GM23338 (cell line): ENCODE measurements around the gene ELL2. TPM values are rescaled to one million over a fixed set of nuclear protein-coding genes. Genes with fewer than 3 reads are reported as not detected.

Experiments used
- ATAC-seq: fragments of 200-7000 bp; cut with Tn5 transposase; 3 replicates; pipeline ENCODE4 v1.9.1; 2020
- DNase-seq: peaks from one replicate; pipeline ENCODE4 v3.0.0-alpha.2; 2015; ENCODE audit warnings: low spot score
- H2AFZ ChIP-seq: fragments of 200-600 bp; sonication (generic); 2 replicates; pipeline ENCODE4 v1.8.0; 2016; ENCODE audit warnings: antibody characterized with exemption, mild to moderate bottlenecking, moderate library complexity
- H3F3A ChIP-seq: fragments of 200-600 bp; sonication (generic); replicated peaks from 2 replicates; pipeline ENCODE4 v1.8.0; 2017; ENCODE audit warnings: antibody characterized with exemption, mixed run types, low read depth
- H3K27ac ChIP-seq: fragments of 200-600 bp; sonication (generic); 2 replicates; pipeline ENCODE4 v1.6.1; 2016; ENCODE audit warnings: low read depth
- H3K27me3 ChIP-seq: fragments of 200-600 bp; sonication (generic); 2 replicates; pipeline ENCODE4 v1.8.0; 2016; ENCODE audit warnings: mild to moderate bottlenecking, mixed run types, moderate library complexity; ENCODE audit not compliant: insufficient read depth
- H3K36me3 ChIP-seq: fragments of 200-600 bp; sonication (generic); 2 replicates; pipeline ENCODE4 v1.8.0; 2016; ENCODE audit warnings: mild to moderate bottlenecking; ENCODE audit not compliant: insufficient read depth
- H3K4me1 ChIP-seq: fragments of 200-600 bp; sonication (generic); 2 replicates; pipeline ENCODE4 v1.8.0; 2016; ENCODE audit warnings: mild to moderate bottlenecking, moderate library complexity; ENCODE audit not compliant: insufficient read depth
- H3K4me2 ChIP-seq: fragments of 200-600 bp; sonication (generic); 2 replicates; pipeline ENCODE4 v1.7.1; 2017; ENCODE audit warnings: mixed run types
- H3K4me3 ChIP-seq: fragments of 200-600 bp; sonication (generic); 2 replicates; pipeline ENCODE4 v1.6.1; 2016; ENCODE audit warnings: mixed run types
- H3K79me2 ChIP-seq: fragments of 200-600 bp; sonication (generic); replicated peaks from 2 replicates; pipeline ENCODE4 v1.8.0; 2017; ENCODE audit warnings: mild to moderate bottlenecking; ENCODE audit not compliant: insufficient read depth
- H3K9me2 ChIP-seq: fragments of 200-600 bp; sonication (generic); 2 replicates; pipeline ENCODE4 v1.8.0; 2017; ENCODE audit not compliant: insufficient read depth
- H4K20me1 ChIP-seq: fragments of 200-600 bp; sonication (generic); replicated peaks from 2 replicates; pipeline ENCODE4 v1.8.0; 2017; ENCODE audit warnings: mild to moderate bottlenecking; ENCODE audit not compliant: insufficient read depth
- H3K27ac Mint-ChIP-seq: 2 replicates; pipeline ENCODE4 v1.8.0; 2020; ENCODE audit warnings: inconsistent platforms, mild to moderate bottlenecking, moderate library complexity, mixed read lengths
- H3K27me3 Mint-ChIP-seq: 3 replicates; pipeline ENCODE4 v1.8.0; 2022; ENCODE audit warnings: low read depth, mild to moderate bottlenecking, moderate library complexity, mixed read lengths, inconsistent platforms; ENCODE audit not compliant: insufficient read depth, poor library complexity
- H3K36me3 Mint-ChIP-seq: 3 replicates; pipeline ENCODE4 v1.8.0; 2021; ENCODE audit warnings: low read depth, mild to moderate bottlenecking, inconsistent platforms, moderate library complexity, mixed read lengths
- H3K4me1 Mint-ChIP-seq: 3 replicates; pipeline ENCODE4 v1.8.0; 2020; ENCODE audit warnings: mild to moderate bottlenecking, inconsistent platforms, mixed read lengths
- H3K4me3 Mint-ChIP-seq: 3 replicates; pipeline ENCODE4 v1.8.0; 2021; ENCODE audit warnings: moderate library complexity, mild to moderate bottlenecking, inconsistent platforms, mixed read lengths
- H3K9me3 Mint-ChIP-seq: 3 replicates; pipeline ENCODE4 v1.8.0; 2020; ENCODE audit warnings: moderate library complexity, mild to moderate bottlenecking, inconsistent platforms, mixed read lengths
- CREB1 ChIP-seq: fragments of 250-450 bp; sonication (Bioruptor Pico); IDR thresholded peaks from 2 replicates; pipeline ENCODE4 v1.5.0; 2020; ENCODE audit warnings: low read depth, mild to moderate bottlenecking, moderate library complexity
- CTCF ChIP-seq, 2 experiments: fragments of 200-600 bp in 1 of 2; sonication (generic) in 1 of 2; conservative IDR thresholded peaks; 2 replicates each; pipeline versions ENCODE4 v1.5.1 to v1.6.1; 2016 to 2017; ENCODE audit warnings: antibody characterized with exemption in 2 of 2, low read depth in 2 of 2, mild to moderate bottlenecking in 2 of 2, moderate library complexity in 1 of 2
- ETS1 ChIP-seq: IDR thresholded peaks from 2 replicates; pipeline ENCODE4 v1.6.1; 2016; ENCODE audit warnings: antibody characterized with exemption
- EZH2 ChIP-seq: fragments of 200-600 bp; sonication (generic); IDR thresholded peaks from one replicate; pipeline ENCODE4 v1.8.0; 2017; ENCODE audit warnings: antibody characterized with exemption, mild to moderate bottlenecking, low read depth; ENCODE audit not compliant: unreplicated experiment
- EZH2phosphoT487 ChIP-seq: fragments of 200-600 bp; sonication (generic); IDR thresholded peaks from one replicate; pipeline ENCODE4 v1.8.1; 2018; ENCODE audit warnings: antibody characterized with exemption; ENCODE audit not compliant: unreplicated experiment
- JUNB ChIP-seq: IDR thresholded peaks from one replicate; pipeline ENCODE4 v1.6.1; 2016; ENCODE audit warnings: antibody characterized with exemption; ENCODE audit not compliant: unreplicated experiment
- NANOG ChIP-seq: IDR thresholded peaks from 2 replicates; pipeline ENCODE4 v1.6.1; 2016; ENCODE audit warnings: antibody characterized with exemption, borderline replicate concordance
- POLR2AphosphoS5 ChIP-seq: IDR thresholded peaks from 2 replicates; pipeline ENCODE4 v1.6.1; 2016; ENCODE audit warnings: antibody characterized with exemption, low read depth
- ZNF114 ChIP-seq: fragments of 250-450 bp; sonication (Bioruptor Pico); IDR thresholded peaks from 2 replicates; pipeline ENCODE4 v1.5.0; 2020; ENCODE audit warnings: mild to moderate bottlenecking, moderate library complexity
- ZNF331 ChIP-seq: fragments of 250-450 bp; sonication (Bioruptor Pico); IDR thresholded peaks from 2 replicates; pipeline ENCODE4 v1.5.0; 2020; ENCODE audit warnings: low read depth, mild to moderate bottlenecking, moderate library complexity
- polyA plus RNA-seq: library from polyadenylated mRNA; unstranded; fragments of >200 nt; fragmentation: Nextera tagmentation; extraction: Ambion mirVana; gene quantifications from 2 replicates; pipeline ENCODE4 v1.2.1, GENCODE V29; 2016
- total RNA-seq: library from RNA; depleted of rRNA; stranded (reverse); fragments of >200 nt; shearing (Covaris generic); gene quantifications from 2 replicates; pipeline ENCODE4 v1.2.3, GENCODE V29; 2014
- TF ChIP-seq, protein P1 (sequence below): IDR thresholded peaks from one replicate; pipeline ENCODE4 v1.6.1; 2018; ENCODE audit warnings: antibody characterized with exemption; ENCODE audit not compliant: unreplicated experiment
- TF ChIP-seq, protein P2 (sequence below): fragments of 250-450 bp; sonication (Bioruptor Pico); IDR thresholded peaks from 2 replicates; pipeline ENCODE4 v1.5.0; 2020; ENCODE audit warnings: mild to moderate bottlenecking, moderate library complexity

ELL2 gene
- total and polyA plus RNA-seq, 2 experiments from 2014 or later, result 7.4 to 32.6 TPM

GRCh38 chr5:95923918-95924544, 37.6 kb downstream of the ELL2 start (continued):
- TF ChIP-seq ETS1, result no peak
- TF ChIP-seq, protein P1, sequence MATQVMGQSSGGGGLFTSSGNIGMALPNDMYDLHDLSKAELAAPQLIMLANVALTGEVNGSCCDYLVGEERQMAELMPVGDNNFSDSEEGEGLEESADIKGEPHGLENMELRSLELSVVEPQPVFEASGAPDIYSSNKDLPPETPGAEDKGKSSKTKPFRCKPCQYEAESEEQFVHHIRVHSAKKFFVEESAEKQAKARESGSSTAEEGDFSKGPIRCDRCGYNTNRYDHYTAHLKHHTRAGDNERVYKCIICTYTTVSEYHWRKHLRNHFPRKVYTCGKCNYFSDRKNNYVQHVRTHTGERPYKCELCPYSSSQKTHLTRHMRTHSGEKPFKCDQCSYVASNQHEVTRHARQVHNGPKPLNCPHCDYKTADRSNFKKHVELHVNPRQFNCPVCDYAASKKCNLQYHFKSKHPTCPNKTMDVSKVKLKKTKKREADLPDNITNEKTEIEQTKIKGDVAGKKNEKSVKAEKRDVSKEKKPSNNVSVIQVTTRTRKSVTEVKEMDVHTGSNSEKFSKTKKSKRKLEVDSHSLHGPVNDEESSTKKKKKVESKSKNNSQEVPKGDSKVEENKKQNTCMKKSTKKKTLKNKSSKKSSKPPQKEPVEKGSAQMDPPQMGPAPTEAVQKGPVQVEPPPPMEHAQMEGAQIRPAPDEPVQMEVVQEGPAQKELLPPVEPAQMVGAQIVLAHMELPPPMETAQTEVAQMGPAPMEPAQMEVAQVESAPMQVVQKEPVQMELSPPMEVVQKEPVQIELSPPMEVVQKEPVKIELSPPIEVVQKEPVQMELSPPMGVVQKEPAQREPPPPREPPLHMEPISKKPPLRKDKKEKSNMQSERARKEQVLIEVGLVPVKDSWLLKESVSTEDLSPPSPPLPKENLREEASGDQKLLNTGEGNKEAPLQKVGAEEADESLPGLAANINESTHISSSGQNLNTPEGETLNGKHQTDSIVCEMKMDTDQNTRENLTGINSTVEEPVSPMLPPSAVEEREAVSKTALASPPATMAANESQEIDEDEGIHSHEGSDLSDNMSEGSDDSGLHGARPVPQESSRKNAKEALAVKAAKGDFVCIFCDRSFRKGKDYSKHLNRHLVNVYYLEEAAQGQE, result no peak
- no peak for TF ChIP-seq POLR2AphosphoS5

DNA sequence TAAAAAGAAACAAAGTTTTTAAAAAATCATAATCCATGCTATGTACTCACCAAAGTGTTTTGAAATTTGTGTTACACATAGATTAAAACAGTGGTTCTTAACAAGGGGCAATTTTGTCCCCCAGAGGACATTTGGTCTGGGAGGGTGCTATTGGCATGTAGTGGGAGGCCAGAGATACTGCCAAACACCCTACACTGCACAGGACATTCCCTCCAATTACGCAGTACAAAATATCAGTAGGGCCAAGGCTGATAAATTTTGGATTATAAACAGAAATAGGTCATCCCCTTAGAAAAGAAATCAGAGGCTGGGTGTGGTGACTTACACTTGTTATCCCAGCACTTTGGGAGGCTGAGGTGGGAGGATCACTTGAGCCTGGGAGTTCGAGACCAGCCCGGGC, 38.9 kb downstream of the ELL2 start:
- Histone ChIP-seq H3K4me1 (no peaks in the 10 kb centered on the region), H2AFZ (no peak overlapping the region), H3K9me2 (no peaks in the 10 kb centered on the region), H4K20me1 (no peaks in the 10 kb centered on the region), H3K27me3 (no peaks in the 10 kb centered on the region), H3K4me3 (no peak overlapping the region), H3K36me3 (no peaks in the 10 kb centered on the region), H3K27ac (no peak overlapping the region), H3F3A (no peaks in the 10 kb centered on the region; the same call in 1 of the 2 replicates), H3K79me2 (peaks cover 3% of the 10 kb centered on the region; the same call in 1 of the 2 replicates), H3K4me2 (no peak overlapping the region)
- no peak for ATAC-seq
- Mint-ChIP-seq H3K9me3 (peaks cover 2% of the 10 kb centered on the region; the same call in 2 of the 3 replicates), H3K4me1 (peaks cover under 1% of the 10 kb centered on the region; the same call in 2 of the 3 replicates), H3K27me3 (peaks cover 4% of the 10 kb centered on the region), H3K27ac (no peak overlapping the region), H3K4me3 (no peak overlapping the region), H3K36me3 (peaks cover 3% of the 10 kb centered on the region; the same call in 1 of the 3 replicates)
- no peak for DNase-seq
- TF ChIP-seq EZH2phosphoT487 (no peak), JUNB (no peak), POLR2AphosphoS5 (no peak), CREB1 (CRISPR knock-in tag) (no peak), CTCF (conservative IDR thresholded peaks at IDR 0.05; ENCODE audit: low read depth in 2 of 2) (no peak), NANOG (no peak), ZNF114 (CRISPR knock-in tag) (no peak), ZNF331 (CRISPR knock-in tag) (no peak), EZH2 (no peak)
- TF ChIP-seq, protein P2, sequence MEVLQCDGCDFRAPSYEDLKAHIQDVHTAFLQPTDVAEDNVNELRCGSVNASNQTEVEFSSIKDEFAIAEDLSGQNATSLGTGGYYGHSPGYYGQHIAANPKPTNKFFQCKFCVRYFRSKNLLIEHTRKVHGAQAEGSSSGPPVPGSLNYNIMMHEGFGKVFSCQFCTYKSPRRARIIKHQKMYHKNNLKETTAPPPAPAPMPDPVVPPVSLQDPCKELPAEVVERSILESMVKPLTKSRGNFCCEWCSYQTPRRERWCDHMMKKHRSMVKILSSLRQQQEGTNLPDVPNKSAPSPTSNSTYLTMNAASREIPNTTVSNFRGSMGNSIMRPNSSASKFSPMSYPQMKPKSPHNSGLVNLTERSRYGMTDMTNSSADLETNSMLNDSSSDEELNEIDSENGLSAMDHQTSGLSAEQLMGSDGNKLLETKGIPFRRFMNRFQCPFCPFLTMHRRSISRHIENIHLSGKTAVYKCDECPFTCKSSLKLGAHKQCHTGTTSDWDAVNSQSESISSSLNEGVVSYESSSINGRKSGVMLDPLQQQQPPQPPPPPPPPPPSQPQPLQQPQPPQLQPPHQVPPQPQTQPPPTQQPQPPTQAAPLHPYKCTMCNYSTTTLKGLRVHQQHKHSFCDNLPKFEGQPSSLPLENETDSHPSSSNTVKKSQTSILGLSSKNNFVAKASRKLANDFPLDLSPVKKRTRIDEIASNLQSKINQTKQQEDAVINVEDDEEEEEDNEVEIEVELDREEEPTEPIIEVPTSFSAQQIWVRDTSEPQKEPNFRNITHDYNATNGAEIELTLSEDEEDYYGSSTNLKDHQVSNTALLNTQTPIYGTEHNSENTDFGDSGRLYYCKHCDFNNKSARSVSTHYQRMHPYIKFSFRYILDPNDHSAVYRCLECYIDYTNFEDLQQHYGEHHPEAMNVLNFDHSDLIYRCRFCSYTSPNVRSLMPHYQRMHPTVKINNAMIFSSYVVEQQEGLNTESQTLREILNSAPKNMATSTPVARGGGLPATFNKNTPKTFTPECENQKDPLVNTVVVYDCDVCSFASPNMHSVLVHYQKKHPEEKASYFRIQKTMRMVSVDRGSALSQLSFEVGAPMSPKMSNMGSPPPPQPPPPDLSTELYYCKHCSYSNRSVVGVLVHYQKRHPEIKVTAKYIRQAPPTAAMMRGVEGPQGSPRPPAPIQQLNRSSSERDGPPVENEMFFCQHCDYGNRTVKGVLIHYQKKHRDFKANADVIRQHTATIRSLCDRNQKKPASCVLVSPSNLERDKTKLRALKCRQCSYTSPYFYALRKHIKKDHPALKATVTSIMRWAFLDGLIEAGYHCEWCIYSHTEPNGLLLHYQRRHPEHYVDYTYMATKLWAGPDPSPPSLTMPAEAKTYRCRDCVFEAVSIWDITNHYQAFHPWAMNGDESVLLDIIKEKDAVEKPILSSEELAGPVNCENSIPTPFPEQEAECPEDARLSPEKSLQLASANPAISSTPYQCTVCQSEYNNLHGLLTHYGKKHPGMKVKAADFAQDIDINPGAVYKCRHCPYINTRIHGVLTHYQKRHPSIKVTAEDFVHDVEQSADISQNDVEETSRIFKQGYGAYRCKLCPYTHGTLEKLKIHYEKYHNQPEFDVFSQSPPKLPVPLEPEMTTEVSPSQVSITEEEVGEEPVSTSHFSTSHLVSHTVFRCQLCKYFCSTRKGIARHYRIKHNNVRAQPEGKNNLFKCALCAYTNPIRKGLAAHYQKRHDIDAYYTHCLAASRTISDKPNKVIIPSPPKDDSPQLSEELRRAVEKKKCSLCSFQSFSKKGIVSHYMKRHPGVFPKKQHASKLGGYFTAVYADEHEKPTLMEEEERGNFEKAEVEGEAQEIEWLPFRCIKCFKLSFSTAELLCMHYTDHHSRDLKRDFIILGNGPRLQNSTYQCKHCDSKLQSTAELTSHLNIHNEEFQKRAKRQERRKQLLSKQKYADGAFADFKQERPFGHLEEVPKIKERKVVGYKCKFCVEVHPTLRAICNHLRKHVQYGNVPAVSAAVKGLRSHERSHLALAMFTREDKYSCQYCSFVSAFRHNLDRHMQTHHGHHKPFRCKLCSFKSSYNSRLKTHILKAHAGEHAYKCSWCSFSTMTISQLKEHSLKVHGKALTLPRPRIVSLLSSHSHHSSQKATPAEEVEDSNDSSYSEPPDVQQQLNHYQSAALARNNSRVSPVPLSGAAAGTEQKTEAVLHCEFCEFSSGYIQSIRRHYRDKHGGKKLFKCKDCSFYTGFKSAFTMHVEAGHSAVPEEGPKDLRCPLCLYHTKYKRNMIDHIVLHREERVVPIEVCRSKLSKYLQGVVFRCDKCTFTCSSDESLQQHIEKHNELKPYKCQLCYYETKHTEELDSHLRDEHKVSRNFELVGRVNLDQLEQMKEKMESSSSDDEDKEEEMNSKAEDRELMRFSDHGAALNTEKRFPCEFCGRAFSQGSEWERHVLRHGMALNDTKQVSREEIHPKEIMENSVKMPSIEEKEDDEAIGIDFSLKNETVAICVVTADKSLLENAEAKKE (CRISPR knock-in tag), result no peak
